CD4-positive, alpha-beta T cell treated with Interleukin-1 beta for 1 hour (primary cell): ENCODE results near the gene ADAM15.

Experiments
- DNase-seq, 2 donors: peaks; one replicate each; pipeline ENCODE4 v3.0.0-alpha.2; 2020 to 2022

The ADAM15 gene

DNA sequence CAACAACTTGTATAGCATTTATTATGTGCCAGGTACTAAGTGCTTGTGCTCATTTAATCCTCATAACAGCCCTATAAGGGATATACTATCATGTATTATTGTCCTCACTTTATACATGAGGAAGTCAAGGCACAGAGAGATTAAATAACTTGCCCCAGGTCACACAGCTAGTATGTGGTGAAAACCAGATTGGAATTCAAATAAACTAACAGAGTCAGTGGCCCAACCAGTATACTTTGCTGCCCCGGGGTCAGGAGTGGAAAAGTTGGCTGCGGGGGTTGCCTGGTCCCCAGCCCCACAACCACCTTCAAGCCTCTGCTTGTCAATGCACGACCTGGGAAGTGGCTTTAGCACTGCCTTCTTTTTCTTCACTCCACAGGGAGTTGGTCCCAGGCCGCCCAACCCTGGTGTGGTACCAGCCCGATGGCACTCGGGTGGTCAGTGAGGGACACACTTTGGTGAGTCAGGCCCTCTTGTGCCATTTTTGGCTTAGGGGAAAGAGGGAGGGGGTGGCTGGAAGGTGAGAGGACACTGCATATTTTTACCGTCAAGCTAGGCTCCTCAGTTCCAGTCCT, 2.5 kb downstream of the ADAM15 start:
- no peak for DNase-seq

DNA sequence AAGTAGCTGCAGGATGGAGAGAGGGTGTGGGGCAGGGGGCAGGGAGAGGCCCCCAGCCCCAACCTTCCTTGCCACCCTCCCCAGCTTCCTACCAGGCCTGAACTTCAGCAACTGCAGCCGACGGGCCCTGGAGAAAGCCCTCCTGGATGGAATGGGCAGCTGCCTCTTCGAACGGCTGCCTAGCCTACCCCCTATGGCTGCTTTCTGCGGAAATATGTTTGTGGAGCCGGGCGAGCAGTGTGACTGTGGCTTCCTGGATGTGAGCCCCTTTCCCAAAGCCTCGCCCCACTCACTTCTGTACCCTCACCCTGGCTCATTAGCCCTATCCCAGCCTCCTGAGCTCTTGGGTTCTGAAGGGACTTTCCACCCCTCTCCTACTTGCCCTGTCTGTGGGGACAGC, 6.0 kb downstream of the ADAM15 start:
- no peak for DNase-seq

DNA sequence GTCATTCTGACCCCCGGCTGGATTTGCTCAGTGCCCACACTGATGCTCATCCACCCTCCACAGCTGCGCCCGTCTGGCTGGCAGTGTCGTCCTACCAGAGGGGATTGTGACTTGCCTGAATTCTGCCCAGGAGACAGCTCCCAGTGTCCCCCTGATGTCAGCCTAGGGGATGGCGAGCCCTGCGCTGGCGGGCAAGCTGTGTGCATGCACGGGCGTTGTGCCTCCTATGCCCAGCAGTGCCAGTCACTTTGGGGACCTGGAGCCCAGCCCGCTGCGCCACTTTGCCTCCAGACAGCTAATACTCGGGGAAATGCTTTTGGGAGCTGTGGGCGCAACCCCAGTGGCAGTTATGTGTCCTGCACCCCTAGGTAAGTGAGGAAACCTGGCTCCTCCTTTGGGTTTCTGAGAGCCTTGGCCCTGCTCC, 6.7 kb downstream of the ADAM15 start:
- DNase-seq: no peak

DNA sequence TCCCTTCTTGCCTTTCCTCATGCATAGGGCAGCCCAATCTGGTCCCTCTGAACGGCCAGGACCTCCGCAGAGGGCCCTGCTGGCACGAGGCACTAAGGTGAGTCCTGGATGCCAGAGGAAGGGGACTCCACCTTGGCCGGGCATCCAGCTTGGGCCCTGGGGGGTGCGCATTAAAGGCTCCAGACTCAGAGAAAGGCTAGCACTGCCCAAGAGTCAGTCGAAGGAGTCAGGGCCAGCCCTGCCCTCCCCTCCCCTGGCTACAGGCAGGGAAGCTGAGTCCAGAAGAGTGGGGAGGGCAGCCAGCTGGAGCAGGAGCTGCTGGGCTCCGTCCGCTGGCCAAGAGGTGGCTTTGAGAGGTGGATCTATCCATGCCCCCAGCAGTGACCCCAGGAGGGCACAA, 9.6 kb downstream of the ADAM15 start:
- no peak for DNase-seq

DNA sequence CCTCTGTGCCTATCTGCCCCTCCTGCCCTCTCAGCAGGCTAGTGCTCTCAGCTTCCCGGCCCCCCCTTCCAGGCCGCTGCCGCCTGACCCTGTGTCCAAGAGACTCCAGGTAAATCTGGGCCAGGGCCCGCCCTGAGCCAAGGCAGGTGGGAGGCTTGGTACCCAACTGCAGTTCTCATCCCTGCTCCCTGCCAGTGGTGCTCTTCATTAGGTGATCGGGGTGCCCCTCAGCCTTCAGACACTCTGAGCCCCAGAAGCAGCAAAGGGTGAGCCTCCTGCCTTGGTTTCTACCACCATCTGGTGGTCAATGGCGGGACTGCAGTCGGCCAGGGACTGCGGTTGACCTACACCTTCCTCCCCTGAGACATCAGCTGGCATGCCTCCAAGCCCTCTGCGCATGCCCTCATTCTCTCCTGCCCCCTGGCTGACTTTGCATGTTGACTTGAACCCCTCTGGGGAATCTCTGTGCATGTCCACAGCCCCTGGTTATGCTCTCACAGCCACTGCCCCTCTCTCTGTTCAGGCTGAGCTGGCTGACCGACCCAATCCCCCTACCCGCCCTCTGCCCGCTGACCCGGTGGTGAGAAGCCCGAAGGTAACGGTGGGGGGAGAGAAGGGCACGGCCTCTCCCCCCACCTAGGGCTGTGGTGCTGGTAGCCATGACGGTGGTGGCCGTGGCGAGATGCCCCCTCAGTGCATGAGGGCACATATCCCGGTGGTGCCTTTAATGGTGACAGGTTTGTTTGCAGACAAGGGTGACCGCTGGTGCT, 10.4 kb downstream of the ADAM15 start:
- DNase-seq: peak; percentile 94 to 95

DNA sequence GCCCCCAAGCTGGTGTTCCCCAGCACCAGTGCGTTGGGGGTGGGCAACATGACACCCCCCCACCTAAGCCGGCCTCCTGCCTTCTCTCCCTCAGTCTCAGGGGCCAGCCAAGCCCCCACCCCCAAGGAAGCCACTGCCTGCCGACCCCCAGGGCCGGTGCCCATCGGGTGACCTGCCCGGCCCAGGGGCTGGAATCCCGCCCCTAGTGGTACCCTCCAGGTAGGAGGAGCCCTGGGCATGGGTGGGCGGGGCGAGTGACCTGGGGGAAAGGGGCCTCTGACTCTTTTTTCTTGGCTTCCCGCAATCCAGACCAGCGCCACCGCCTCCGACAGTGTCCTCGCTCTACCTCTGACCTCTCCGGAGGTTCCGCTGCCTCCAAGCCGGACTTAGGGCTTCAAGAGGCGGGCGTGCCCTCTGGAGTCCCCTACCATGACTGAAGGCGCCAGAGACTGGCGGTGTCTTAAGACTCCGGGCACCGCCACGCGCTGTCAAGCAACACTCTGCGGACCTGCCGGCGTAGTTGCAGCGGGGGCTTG, 11.1 kb downstream of the ADAM15 start:
- DNase-seq: no peak

DNA sequence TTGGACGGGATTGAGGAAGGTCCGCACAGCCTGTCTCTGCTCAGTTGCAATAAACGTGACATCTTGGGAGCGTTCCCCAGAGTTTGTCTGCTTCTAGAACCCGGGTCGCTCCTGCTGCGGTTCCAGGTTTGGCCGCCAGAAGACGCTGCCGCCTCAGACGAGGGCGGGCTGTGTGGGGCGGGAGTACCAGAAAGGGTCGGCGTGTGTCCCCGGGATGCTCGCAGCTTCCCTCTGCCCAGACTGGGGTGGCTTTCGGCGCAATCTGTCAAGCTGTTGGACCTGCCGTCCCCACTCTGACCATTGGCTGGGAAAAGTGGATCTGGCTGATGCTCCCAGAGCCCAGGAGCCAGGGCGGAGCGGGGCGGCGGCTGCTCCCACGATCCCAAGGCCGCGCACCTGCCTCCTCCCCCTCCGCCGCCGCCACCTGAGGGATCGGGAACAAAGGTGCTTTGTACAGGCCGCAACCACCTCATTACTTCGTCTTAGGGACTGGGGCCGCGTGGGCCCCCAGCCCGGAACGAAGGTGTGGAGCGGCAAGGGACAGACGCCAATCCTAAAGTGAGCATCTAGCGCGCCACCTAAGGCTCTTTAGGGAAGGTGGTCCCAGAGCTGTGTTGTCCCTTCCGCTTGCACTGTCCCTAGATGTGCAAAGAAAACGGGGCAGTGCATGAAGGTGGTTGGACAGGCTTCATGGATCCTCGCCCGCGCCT, 11.7 kb downstream of the ADAM15 start:
- peak; percentile 72 to 79 for DNase-seq

DNA sequence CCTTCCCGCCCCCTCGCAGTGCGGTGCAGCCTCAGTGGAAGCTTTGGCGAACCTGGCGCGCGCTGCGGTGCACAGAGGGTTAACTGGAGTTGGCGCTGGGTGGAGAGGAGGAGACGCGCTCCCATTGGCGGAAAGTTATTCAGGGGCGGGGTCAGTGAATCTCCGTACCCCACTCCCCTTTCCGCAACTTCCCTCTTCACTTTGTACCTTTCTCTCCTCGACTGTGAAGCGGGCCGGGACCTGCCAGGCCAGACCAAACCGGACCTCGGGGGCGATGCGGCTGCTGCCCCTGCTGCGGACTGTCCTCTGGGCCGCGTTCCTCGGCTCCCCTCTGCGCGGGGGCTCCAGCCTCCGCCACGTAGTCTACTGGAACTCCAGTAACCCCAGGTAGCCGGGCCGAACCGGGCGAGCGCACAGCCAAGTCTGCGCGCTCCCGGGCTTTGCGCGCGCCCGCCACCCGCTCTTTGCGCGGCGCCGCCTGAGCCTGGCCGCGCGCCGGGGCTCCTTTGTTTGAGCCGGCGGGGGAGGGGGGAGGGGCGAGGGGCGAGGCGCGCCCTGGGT, 12.5 kb downstream of the ADAM15 start, which contains the start of gene EFNA4:
TSS of gene EFNA4 (plus strand) at position 191 of the 561 bp plus-strand sequence. CDS start at position 275, 84 bp downstream.
- DNase-seq: peak; percentile 86

DNA sequence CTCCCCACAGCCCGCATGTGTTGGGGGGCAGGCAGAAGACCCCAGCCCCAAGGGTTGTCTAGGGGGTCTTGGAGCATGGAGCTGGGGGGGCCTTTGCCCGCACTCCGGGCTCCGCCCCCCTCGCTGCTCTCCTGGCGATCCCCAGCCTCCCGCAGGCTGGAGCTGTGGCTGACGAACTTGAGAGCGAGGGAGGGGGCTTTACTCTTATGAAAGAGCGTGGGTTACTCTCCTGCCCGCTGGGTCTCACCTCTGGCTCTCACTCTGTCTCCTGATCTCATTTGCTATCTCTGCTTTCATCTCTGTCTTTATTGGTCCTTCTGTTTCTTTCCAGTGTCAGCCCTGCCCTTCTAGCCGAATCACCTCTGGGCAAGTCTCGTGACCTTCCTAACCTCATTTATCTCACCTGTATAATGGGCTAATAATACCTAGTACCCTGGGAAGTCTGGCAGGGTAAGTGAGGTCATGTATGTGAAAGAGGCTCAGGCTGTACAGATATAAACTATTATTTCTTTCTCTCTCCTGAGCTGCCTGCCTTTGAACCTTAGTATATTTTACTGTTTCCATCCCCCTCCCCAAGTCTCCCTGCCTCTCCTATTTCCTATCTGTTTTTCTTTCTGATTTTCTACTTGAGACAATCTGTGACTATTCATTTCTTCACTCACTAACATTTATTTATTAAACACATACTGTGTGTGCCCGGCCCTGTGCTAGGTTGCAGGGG, 13.2 kb downstream of the ADAM15 start:
- DNase-seq: peak; percentile 13 to 37

DNA sequence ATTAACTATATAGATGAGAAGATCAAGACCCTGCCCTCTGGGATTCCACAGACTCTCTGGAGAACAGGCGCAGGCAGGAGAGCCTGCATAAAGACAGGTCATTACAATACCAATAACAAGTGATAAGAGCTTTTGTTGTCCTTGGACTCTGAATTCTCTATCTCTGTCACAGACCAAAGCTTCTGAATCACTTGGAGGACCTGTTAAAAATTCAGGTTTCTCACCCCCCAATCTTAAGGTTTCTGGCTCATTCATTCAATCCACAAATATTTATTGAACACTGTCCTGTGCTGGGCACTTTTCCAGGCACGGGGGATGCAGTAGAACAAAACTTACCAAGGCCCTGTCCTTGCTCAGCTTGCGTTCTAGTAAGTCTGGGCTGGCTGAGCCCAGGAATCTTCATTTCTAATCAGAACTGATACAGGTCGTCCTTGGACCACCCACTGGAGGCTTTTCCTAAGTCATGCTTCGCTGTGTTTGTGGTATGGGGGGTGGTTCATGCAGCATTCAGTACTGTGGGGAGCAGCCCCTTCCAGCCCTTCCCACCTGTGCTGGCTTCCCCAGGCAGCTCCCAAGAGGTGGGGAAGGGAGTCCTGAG, 13.8 kb downstream of the ADAM15 start:
- DNase-seq: no peak

DNA sequence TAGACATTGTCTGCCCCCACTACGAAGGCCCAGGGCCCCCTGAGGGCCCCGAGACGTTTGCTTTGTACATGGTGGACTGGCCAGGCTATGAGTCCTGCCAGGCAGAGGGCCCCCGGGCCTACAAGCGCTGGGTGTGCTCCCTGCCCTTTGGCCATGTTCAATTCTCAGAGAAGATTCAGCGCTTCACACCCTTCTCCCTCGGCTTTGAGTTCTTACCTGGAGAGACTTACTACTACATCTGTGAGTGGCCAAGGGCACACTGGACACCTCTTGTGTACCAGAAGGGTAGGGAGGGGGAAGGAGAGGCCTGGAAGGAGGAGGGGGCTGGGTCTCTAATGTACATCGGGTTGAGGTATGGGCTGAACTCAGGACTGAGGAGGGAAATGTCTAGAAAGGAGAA, 15.7 kb downstream of the ADAM15 start:
- no peak for DNase-seq

DNA sequence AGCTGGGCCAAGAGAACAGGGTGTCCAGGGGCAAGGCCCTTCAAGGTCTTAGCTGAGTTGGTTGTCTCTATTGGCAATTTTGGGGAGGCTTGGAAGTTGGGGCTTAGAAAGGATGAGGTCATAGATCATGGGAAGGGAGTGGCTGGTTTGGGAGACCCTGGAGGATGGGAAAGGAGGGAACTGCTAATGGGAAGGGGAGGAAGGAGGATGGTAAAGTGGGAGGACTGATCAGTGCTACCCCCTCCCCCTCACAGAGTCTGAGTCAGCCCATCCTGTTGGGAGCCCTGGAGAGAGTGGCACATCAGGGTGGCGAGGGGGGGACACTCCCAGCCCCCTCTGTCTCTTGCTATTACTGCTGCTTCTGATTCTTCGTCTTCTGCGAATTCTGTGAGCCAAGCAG, 17.5 kb downstream of the ADAM15 start:
- no peak for DNase-seq

DNA sequence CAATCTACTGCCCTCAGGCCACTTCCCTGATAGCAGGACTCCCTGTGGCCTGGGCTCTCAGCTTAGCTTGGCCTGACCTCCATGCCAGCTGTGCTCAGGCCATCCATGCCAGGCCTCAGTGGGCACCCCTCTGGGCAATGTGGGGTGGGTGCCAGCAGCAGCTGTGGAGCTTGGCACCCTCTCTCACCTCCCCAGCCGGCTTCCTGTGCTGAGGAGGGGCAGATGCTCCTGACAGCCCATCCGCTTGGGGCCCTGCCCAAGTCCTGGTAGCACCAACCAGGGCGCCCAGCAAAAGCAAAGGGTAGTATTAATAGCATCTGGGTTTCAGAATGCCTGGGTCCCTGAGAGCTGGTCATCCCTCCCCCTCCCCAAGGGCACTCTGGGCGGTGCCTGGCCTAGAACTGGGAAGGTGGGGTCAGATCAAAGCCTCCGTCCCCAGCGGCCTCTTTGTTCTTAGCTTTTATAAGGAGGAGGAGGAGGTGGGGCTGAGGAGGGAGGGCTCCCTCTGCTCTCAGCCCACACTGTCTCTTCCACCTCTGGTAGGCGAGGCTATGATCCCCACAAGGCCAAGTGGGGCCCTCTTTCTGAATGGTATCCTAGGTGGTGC, 18.5 kb downstream of the ADAM15 start:
- no peak for DNase-seq

DNA sequence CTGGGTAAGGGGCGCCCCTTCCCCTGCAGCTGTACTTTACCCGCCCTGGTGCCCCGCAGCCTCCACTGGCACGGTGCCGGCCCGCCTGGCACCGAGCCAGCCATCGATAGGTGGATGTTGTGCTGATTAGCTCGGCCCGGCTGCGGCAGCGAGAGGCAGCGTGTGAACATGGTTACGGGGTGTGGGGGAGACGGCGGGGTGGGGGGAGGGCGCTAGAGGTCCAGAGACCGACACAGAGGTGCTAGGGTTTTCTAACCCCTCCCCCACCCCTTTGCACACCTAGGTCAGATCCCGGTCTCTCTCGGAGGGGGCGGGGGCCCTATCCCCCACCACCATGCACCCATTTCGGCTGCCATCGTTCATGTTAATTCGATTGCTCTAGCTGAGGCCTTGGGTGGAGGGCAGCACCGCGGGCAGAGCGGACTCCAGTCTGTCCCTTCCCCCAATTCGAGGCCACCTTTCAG, 19.1 kb downstream of the ADAM15 start:
- no peak for DNase-seq

DNA sequence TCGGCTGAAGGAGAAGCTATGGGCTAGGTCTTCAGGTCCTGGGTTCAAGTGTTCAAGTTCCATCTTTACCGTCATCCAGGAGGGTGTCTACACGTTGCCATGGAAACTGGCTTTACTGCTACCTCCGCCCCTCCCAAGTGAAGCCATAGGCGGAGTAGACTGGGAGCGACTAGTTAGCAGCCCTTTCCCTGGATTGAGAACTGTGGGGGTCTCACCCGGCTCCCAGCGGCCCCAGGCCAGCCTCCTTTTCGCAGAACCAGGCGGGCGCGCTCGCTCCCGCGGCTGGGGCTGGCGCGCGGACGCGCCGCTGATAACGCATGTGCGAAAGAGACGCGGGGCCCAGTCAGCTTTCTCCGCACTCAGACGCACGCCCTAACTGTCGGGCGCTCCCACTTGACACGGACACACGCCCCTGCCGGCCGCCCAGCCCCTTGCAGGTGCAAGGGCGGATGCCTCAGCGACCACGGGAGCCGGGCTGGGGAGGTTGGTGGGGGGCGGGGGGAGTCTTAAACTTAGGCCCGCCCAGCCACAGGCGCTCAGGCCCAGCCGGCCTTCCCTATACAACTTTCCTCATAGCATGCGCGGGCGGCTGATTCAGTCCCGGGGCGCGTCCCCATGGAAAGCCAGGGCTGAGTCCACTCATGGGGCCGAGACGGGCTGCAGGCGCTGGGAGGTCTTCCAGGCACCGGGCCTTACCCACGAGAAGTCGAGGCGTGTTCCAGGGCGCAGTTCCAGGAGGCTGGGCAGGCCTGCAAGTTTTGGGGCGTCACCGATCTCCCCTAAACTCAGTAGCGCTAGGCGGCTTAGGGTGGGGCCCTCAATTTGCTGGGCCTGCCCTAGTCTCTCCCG, 19.8 kb downstream of the ADAM15 start:
- peak; percentile 82 to 86 for DNase-seq

DNA sequence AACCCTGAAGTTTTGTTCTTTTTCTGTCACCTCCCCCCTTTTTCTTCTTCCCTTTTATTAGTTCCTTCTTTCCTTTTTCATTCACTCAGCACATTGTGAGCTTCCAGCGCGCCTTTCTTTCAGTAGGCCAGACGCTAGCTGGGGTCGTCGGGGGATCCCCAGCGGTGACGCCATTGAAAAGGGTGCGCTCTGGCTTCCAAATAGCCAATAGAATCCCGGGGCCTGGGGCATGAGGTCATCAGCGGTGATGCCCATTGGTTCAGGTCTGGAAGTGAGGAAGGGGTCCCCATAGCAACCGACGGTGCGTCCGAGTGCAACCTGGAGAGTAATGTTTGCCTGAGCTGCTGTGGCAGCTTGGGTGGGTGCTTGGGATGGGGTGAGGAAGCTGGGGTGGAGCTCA, 20.6 kb downstream of the ADAM15 start:
- DNase-seq: no peak

DNA sequence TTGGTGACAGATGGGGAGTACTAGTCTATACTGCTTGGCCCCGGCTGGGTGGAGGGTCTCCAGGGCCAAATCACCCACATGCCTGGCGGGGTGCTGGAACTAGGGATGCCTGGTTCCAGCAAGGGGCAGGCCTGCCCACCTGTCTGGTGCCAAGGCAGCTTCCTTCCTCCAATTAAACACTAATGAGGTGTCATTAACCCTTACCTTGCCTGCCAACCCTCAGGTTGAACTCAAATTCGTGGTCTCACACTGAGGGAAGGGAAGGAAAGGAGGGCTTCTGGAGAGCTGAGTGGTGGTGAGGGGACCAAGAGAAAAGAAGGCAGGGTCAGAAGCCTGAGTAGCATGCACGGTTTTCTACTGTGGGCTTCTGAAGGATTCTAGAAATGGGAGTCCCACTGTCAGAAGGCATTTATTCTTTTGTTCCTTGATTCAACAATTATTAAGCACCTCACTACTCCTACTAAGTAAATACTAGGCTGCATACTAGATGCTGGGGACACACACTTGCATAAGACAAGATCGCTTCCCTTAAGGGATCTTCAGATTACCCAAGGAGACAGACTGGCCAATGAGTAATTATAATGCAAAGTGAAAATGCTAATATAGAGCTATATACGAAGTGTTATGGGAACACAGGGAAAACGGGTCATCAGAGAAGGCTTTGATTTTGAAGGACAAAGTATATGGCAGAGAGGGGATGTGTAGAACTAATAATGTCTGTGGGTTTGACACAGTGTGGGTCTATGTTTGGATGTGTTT, 21.6 kb downstream of the ADAM15 start:
- DNase-seq: no peak

DNA sequence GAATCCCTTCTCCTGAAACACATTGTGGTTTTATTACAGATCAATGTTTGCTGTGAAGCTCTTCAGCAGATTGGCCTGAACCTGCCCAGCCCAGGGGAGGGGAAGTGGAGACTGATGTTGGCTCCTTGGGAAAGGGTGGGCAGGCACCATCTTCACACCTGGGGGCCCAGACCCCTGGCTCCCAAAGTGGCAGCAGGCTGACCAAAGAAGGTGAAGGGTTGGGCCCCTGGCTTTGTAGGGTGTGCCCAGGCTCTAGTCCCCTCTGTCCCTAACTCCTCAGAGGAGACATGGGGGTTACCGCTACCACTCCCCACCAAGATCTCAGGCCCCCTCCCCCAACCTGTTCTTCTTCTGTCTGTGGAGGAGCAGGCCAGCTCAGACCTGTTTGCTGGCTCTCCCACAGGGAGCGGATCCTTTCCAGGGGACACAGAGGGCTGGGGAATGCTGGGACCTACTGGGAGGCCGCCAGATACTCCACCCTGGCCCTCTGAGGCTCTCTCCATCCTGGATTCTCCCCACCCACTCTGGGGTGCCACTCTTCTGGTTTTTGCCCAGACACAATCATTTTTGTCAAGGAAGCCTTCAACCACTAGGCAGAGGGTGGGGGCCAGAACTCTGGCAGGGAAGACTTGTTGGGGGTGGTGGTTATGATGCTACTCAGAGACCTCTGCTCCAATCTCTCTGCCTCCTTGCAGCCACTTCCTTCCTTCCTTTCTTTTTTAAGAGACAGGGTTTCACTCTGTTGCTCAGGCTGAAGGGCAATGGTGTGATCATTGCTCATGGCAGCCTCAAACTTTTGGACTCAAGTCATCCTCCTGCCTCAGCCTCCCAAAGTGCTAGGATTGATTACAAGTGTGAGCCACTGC, 22.5 kb downstream of the ADAM15 start:
- no peak for DNase-seq

DNA sequence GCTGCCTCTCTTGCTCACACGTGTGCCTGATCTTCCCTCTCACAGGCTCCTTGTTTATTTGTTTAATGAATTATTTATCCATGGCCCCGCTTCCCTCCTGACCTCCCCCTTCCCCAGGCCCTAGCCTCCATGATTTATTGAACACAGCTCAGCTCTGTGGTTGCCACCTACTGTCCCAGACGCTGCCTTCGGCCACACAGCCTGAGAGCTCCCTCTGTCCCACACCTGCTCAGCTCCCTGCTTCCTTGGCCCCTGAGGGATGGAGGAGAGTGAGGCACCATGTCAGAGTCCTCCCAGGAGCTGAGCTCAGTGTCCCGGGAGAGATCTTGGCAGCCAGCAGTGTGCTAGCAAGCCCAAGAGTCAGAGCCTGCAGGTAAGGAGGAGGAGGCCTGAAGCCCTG, 24.4 kb downstream of the ADAM15 start:
- DNase-seq: no peak
